Measurements from ENCODE around the gene PPT2.

The PPT2 gene

GRCh38 chr6:32113386-32114352 lies 40.3 kb upstream of the PPT2 start:
- H3K36me3 ChIP-seq (ENCODE audit: control insufficient read depth, low read depth, low read length), result peaks cover 18% of the 10 kb centered on the region
- H3K27ac ChIP-seq (ENCODE audit: low read length), result peak overlapping the region; percentile 34
- no peak overlapping the region for H3K4me3 ChIP-seq (ENCODE audit: low read length)
- H3K27me3 ChIP-seq (ENCODE audit: control insufficient read depth, insufficient read depth, low read length), result peaks cover 10% of the 10 kb centered on the region
- peak overlapping the region; percentile 49 for H3K9ac ChIP-seq (ENCODE audit: low read length)
- no peaks in the 10 kb centered on the region for H3K4me1 ChIP-seq (ENCODE audit: control insufficient read depth, low read depth, low read length)
- no peaks in the 10 kb centered on the region for H3K9me3 ChIP-seq (ENCODE audit: control insufficient read depth, low read depth, low read length)

DNA sequence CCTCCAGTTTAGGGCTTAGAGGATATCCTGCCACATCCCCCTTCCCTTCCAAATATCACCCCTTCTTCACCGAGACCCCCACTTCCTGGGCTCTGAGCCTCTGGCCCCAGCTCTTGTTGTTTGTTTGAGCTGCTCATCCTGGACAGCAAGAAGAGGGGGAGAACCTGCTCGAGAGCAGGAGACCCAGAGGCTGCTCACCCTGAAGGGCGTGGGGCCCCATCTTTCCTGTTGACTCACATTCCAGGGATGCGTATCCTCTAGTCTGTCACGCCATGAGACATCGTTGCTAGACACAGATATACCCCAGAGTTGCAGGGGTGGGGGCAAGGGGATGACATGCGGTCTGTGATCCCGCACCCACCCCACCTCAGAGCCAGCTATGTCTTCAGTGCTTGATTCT lies 39.1 kb upstream of the PPT2 start:
- H3K9me3 ChIP-seq (ENCODE audit: control insufficient read depth, low read depth, low read length), result no peaks in the 10 kb centered on the region
- no peak overlapping the region for H3K9ac ChIP-seq (ENCODE audit: low read length)
- H3K4me1 ChIP-seq (ENCODE audit: control insufficient read depth, low read depth, low read length), result no peaks in the 10 kb centered on the region
- H3K4me3 ChIP-seq (ENCODE audit: low read length), result no peak overlapping the region
- H3K36me3 ChIP-seq (ENCODE audit: control insufficient read depth, low read depth, low read length), result peaks cover 21% of the 10 kb centered on the region
- H3K27me3 ChIP-seq (ENCODE audit: control insufficient read depth, insufficient read depth, low read length), result peaks cover 2% of the 10 kb centered on the region
- no peak overlapping the region for H3K27ac ChIP-seq (ENCODE audit: low read length)

GRCh38 chr6:32115623-32116022 lies 38.3 kb upstream of the PPT2 start:
- no peak overlapping the region for H3K9ac ChIP-seq (ENCODE audit: low read length)
- no peaks in the 10 kb centered on the region for H3K9me3 ChIP-seq (ENCODE audit: control insufficient read depth, low read depth, low read length)
- H3K4me1 ChIP-seq (ENCODE audit: control insufficient read depth, low read depth, low read length), result no peaks in the 10 kb centered on the region
- H3K4me3 ChIP-seq (ENCODE audit: low read length), result no peak overlapping the region
- H3K27ac ChIP-seq (ENCODE audit: low read length), result no peak overlapping the region
- H3K36me3 ChIP-seq (ENCODE audit: control insufficient read depth, low read depth, low read length), result peaks cover 25% of the 10 kb centered on the region
- H3K27me3 ChIP-seq (ENCODE audit: control insufficient read depth, insufficient read depth, low read length), result no peaks in the 10 kb centered on the region

GRCh38 chr6:32116674-32117073 lies 37.3 kb upstream of the PPT2 start:
- Histone ChIP-seq H3K4me3 (ENCODE audit: low read length) (no peak overlapping the region), H3K36me3 (ENCODE audit: control insufficient read depth, low read depth, low read length) (peaks cover 34% of the 10 kb centered on the region), H3K27me3 (ENCODE audit: control insufficient read depth, insufficient read depth, low read length) (no peaks in the 10 kb centered on the region), H3K4me1 (ENCODE audit: control insufficient read depth, low read depth, low read length) (no peaks in the 10 kb centered on the region), H3K27ac (ENCODE audit: low read length) (no peak overlapping the region), H3K9ac (ENCODE audit: low read length) (no peak overlapping the region), H3K9me3 (ENCODE audit: control insufficient read depth, low read depth, low read length) (no peaks in the 10 kb centered on the region)

- Histone ChIP-seq H3K27ac (ENCODE audit: low read length) (no peak overlapping the region), H3K27me3 (ENCODE audit: control insufficient read depth, insufficient read depth, low read length) (no peaks in the 10 kb centered on the region), H3K9ac (ENCODE audit: low read length) (no peak overlapping the region), H3K36me3 (ENCODE audit: control insufficient read depth, low read depth, low read length) (peaks cover 39% of the 10 kb centered on the region), H3K4me1 (ENCODE audit: control insufficient read depth, low read depth, low read length) (no peaks in the 10 kb centered on the region), H3K4me3 (ENCODE audit: low read length) (no peak overlapping the region), H3K9me3 (ENCODE audit: control insufficient read depth, low read depth, low read length) (no peaks in the 10 kb centered on the region)
Observed at GRCh38 chr6:32117461-32117860, 36.5 kb upstream of the PPT2 start.

DNA sequence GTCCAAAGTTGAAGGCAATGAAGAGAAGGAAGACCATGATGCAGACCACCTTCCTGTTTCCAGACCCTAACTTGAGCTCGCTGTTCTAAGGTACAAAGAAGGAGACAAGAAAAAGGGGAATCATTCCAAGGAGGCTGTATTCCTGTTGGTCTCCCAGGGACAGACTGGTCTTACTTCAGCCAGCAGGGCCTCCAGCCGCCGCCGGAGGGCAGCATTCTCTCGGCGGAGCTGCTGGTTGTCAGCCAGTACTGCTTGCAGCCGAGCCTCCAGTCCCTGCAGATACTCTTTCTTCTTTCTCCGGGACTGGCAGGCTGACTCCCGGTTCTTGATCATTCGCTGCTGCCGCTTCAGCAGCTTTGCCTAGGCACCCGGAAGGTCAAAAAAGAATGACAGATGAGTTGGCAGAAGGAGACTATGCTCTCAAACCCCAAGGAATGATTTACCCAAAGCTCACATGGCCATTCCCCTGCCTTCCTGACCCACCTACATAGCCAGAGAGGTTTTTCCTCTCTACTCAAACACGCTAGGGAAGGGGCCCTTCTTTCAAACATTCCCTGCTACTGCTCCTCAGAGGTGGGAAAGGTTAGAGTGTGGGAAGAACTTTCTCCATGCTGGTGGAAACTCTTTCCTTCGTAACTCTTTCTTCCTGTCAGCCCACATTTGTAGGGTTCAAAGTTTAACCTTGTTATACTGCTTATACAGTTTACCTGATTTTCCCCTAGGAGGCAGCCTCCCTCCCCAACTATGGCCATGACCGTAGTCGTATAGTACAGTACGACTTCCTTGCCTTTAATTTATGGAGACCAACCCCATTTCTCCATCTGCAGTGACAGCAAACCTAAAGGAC lies 34.9 kb upstream of the PPT2 start:
- Histone ChIP-seq H3K27me3 (ENCODE audit: control insufficient read depth, insufficient read depth, low read length) (no peaks in the 10 kb centered on the region), H3K9me3 (ENCODE audit: control insufficient read depth, low read depth, low read length) (no peaks in the 10 kb centered on the region), H3K4me1 (ENCODE audit: control insufficient read depth, low read depth, low read length) (no peaks in the 10 kb centered on the region), H3K36me3 (ENCODE audit: control insufficient read depth, low read depth, low read length) (peaks cover 44% of the 10 kb centered on the region), H3K4me3 (ENCODE audit: low read length) (no peak overlapping the region), H3K27ac (ENCODE audit: low read length) (no peak overlapping the region), H3K9ac (ENCODE audit: low read length) (no peak overlapping the region)

DNA sequence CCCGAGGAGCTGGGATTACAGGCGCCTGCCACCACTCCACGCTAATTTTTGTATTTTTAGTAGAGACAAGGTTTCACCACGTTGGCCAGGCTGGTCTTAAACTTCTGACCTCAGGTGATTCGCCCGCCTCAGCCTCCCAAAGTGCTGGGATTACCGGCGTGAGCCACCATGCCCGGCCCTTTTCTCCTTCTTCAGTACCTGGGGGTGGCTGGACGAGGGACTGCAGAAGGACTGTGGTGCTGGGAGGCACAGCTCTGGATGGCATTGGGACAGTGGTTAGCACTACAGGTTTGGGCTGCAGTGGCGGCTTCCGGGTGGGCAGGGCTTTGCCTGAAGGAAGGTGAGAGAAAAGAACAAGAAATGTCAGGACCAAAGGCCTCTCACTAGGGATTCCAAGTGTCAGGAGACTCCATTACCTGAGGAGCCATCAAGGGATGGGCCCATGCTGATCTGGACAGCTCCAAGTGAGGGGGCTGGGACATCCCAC lies 33.3 kb upstream of the PPT2 start:
- no peaks in the 10 kb centered on the region for H3K9me3 ChIP-seq (ENCODE audit: control insufficient read depth, low read depth, low read length)
- peaks cover 44% of the 10 kb centered on the region for H3K36me3 ChIP-seq (ENCODE audit: control insufficient read depth, low read depth, low read length)
- H3K9ac ChIP-seq (ENCODE audit: low read length), result no peak overlapping the region
- H3K4me3 ChIP-seq (ENCODE audit: low read length), result no peak overlapping the region
- no peaks in the 10 kb centered on the region for H3K27me3 ChIP-seq (ENCODE audit: control insufficient read depth, insufficient read depth, low read length)
- H3K27ac ChIP-seq (ENCODE audit: low read length), result no peak overlapping the region
- H3K4me1 ChIP-seq (ENCODE audit: control insufficient read depth, low read depth, low read length), result no peaks in the 10 kb centered on the region

DNA sequence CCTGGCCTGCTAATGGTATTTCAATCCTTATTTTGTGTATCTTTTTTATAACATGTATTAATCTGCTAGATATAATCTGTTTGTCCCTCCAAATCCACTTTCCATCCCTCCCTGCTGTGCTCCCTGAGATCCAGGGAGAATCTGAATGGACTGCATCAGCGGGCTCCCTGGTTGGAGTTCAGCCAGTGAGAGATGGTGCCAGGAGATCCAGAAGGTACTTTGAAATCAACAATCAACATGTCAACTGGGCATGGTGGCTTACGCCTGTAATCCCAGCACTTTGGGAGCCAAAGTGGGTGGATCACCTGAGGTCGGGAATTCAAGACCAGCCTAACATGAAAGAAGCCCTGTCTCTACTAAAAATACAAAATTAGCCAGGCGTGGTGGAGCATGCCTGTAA lies 30.3 kb upstream of the PPT2 start:
- Histone ChIP-seq H3K9ac (ENCODE audit: low read length) (no peak overlapping the region), H3K27me3 (ENCODE audit: control insufficient read depth, insufficient read depth, low read length) (no peaks in the 10 kb centered on the region), H3K9me3 (ENCODE audit: control insufficient read depth, low read depth, low read length) (no peaks in the 10 kb centered on the region), H3K36me3 (ENCODE audit: control insufficient read depth, low read depth, low read length) (peaks cover 32% of the 10 kb centered on the region), H3K4me1 (ENCODE audit: control insufficient read depth, low read depth, low read length) (no peaks in the 10 kb centered on the region), H3K4me3 (ENCODE audit: low read length) (no peak overlapping the region), H3K27ac (ENCODE audit: low read length) (no peak overlapping the region)

DNA sequence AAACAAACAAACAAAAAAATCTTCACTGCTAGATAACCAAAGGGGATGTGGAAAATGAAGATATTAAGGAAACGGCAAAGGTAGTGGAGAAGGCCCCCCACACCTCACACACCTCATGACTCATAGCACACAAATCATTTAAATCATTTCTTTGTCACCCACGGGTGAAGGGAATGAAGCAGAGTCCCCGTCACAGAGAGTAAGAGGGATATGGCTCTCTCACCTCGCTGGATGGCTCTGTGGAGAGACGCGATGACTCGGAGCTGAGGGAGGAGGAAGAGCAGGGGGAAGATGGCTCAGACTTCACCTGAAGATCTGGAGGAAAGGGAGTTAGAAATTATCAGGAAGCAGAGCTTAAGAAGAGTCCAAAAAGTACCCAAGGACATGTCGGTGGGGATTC lies 27.1 kb upstream of the PPT2 start:
- H3K4me3 ChIP-seq (ENCODE audit: low read length), result peak overlapping the region; percentile 90
- H3K27ac ChIP-seq (ENCODE audit: low read length), result no peak overlapping the region
- peak overlapping the region; percentile 84 for H3K9ac ChIP-seq (ENCODE audit: low read length)

GRCh38 chr6:32127409-32127716 lies 26.6 kb upstream of the PPT2 start:
- peak overlapping the region; percentile 84 for H3K9ac ChIP-seq (ENCODE audit: low read length)
- no peaks in the 10 kb centered on the region for H3K27me3 ChIP-seq (ENCODE audit: control insufficient read depth, insufficient read depth, low read length)
- peaks cover 7% of the 10 kb centered on the region for H3K4me1 ChIP-seq (ENCODE audit: control insufficient read depth, low read depth, low read length)
- H3K4me3 ChIP-seq (ENCODE audit: low read length), result peak overlapping the region; percentile 90
- no peaks in the 10 kb centered on the region for H3K9me3 ChIP-seq (ENCODE audit: control insufficient read depth, low read depth, low read length)
- H3K36me3 ChIP-seq (ENCODE audit: control insufficient read depth, low read depth, low read length), result peaks cover 11% of the 10 kb centered on the region
- peak overlapping the region; percentile 39 for H3K27ac ChIP-seq (ENCODE audit: low read length)

More for the DNA sequence above, 27.1 kb upstream of the PPT2 start:
- H3K36me3 ChIP-seq (ENCODE audit: control insufficient read depth, low read depth, low read length), result peaks cover 14% of the 10 kb centered on the region
- H3K4me1 ChIP-seq (ENCODE audit: control insufficient read depth, low read depth, low read length), result peaks cover 7% of the 10 kb centered on the region
- no peaks in the 10 kb centered on the region for H3K27me3 ChIP-seq (ENCODE audit: control insufficient read depth, insufficient read depth, low read length)
- no peaks in the 10 kb centered on the region for H3K9me3 ChIP-seq (ENCODE audit: control insufficient read depth, low read depth, low read length)

DNA sequence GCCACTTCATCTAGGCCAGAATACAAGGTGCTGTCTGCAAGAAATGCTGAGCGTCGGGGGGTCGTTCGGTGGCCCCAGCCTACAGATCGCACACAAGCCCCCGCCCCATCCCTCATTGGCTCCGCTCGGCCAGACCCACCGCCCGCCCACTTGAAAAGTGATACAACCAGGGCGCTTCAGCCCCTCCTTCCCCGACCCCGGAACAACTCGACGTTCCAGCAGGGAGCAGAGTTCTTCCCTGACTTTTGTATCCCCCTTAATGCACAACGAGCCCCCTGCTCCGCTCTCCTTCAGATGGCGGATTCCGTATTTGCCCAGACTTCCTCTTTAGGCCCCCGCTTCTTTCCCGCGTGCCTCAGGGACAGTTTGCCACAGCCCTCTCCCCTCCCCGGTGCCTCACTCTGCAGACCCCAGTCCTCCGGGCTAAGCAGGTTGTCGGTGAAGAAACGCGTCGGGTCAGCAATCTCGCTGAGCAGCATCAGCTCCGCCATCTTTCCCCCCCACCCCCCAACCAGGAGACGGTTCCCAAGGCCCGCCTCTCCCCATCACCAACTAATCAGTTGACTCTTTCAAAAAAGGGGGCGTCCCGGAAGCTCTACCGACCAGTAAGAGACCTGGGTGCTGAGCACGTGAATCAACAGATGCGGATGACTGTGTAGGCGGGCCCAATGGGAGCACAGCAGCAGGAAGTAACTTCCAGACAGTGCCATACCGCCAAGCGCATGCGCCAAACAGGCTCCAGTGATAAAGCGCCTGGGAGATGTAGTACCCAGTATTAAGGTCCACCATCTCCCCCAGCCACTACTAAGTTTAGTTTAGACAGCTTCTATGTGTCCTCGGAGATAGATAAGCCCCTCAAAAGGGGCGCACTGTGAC lies 26.0 kb upstream of the PPT2 start, which contains the start of gene ATF6B:
Gene ATF6B (minus strand): TSS at position 530 of the 876 bp plus-strand sequence. CDS start 39 bp downstream, at position 491.
- Histone ChIP-seq H3K27ac (ENCODE audit: low read length) (peak within 1 kb of the TSS; percentile 85), H3K4me3 (ENCODE audit: low read length) (peak within 1 kb of the TSS; percentile 90), H3K9ac (ENCODE audit: low read length) (peak within 1 kb of the TSS; percentile 84), H3K36me3 (ENCODE audit: control insufficient read depth, low read depth, low read length) (peaks cover 11% of the 10 kb centered on the region), H3K9me3 (ENCODE audit: control insufficient read depth, low read depth, low read length) (no peaks in the 10 kb centered on the region), H3K27me3 (ENCODE audit: control insufficient read depth, insufficient read depth, low read length) (no peaks in the 10 kb centered on the region), H3K4me1 (ENCODE audit: control insufficient read depth, low read depth, low read length) (peaks cover 7% of the 10 kb centered on the region)
